Panc1 (cell line): ENCODE results near the gene AVEN. TPM values are rescaled to one million over a fixed set of nuclear protein-coding genes. Genes with fewer than 3 reads are reported as not detected.

Experiments used
- ATAC-seq: fragments of 200-7000 bp; cut with Tn5 transposase; 2 replicates; pipeline ENCODE4 v1.9.1; 2020; ENCODE audit warnings: mild to moderate bottlenecking, moderate library complexity
- BruUV-seq: library from RNA; stranded (reverse); fragments of 400-500 nt; replicated peaks from 2 replicates; lab custom pipeline; 2021; lab: Mats Ljungman, UMichigan
- CTCF ChIA-PET: fragments of 300-600 bp; sonication (Branson Sonifier 250); formaldehyde crosslinking; loops from one replicate; lab custom pipeline; 2022; ENCODE audit warnings: antibody characterized with exemption; lab: Charles Lee
- POLR2A ChIA-PET: fragments of 300-600 bp; sonication (Branson Sonifier 250); formaldehyde crosslinking; loops from one replicate; lab custom pipeline; 2022; ENCODE audit warnings: antibody characterized with exemption; lab: Charles Lee
- DNase-seq: peaks from one replicate; pipeline ENCODE4 v3.0.0-alpha.2; 2010; ENCODE audit warnings: low read depth, low spot score
- H3K27ac ChIP-seq: 2 replicates; pipeline ENCODE4 v1.5.1; 2011; ENCODE audit warnings: mild to moderate bottlenecking, low read length, inconsistent platforms
- H3K27me3 ChIP-seq: fragments of 200-500 bp; sonication (Bioruptor generic); 2 replicates; pipeline ENCODE4 v1.6.0; 2014; ENCODE audit warnings: low read length, inconsistent platforms; ENCODE audit not compliant: control insufficient read depth, insufficient read depth
- H3K36me3 ChIP-seq: fragments of 200-500 bp; sonication (Bioruptor generic); 2 replicates; pipeline ENCODE4 v1.5.1; 2014; ENCODE audit warnings: inconsistent platforms, mild to moderate bottlenecking, low read length, moderate library complexity; ENCODE audit not compliant: control insufficient read depth, insufficient read depth
- H3K4me1 ChIP-seq: 2 replicates; pipeline ENCODE4 v1.5.1; 2011; ENCODE audit warnings: inconsistent platforms, mild to moderate bottlenecking, low read length, moderate library complexity; ENCODE audit not compliant: control insufficient read depth, insufficient read depth
- H3K4me3 ChIP-seq, 2 experiments: 2 replicates each; pipeline ENCODE4 v1.5.1; 2011 to 2012; ENCODE audit warnings: low read depth in 2 of 2, low read length in 2 of 2, mild to moderate bottlenecking in 2 of 2, inconsistent platforms in 1 of 2, moderate library complexity in 1 of 2
- H3K9me3 ChIP-seq: fragments of 200-500 bp; sonication (Bioruptor generic); 2 replicates; pipeline ENCODE4 v1.5.1; 2014; ENCODE audit warnings: low read depth, mild to moderate bottlenecking, inconsistent platforms, low read length, moderate library complexity; ENCODE audit not compliant: control insufficient read depth, insufficient read depth
- CTCF ChIP-seq: fragments of 450-650 bp; IDR thresholded peaks from 2 replicates; pipeline ENCODE4 v1.5.1; 2017; ENCODE audit warnings: mild to moderate bottlenecking
- POLR2AphosphoS5 ChIP-seq: IDR thresholded peaks from 2 replicates; pipeline ENCODE4 v1.6.1; 2012; ENCODE audit warnings: mild to moderate bottlenecking, low read depth, low read length, moderate library complexity
- REST ChIP-seq, 2 experiments: IDR thresholded peaks; 2 replicates each; pipeline ENCODE4 v1.6.1; 2011 to 2012; ENCODE audit warnings: low read depth in 2 of 2, control low read depth in 1 of 2, low read length in 1 of 2, mild to moderate bottlenecking in 1 of 2, moderate library complexity in 1 of 2; ENCODE audit not compliant: insufficient read depth in 1 of 2
- SIN3A ChIP-seq: IDR thresholded peaks from 2 replicates; pipeline ENCODE4 v1.6.1; 2012; ENCODE audit warnings: low read depth, mild to moderate bottlenecking, low read length, moderate library complexity, borderline replicate concordance; ENCODE audit not compliant: insufficient read depth
- TCF7L2 ChIP-seq: IDR thresholded peaks from 2 replicates; pipeline ENCODE4 v1.6.1; 2011; ENCODE audit warnings: mild to moderate bottlenecking, low read depth, low read length, inconsistent platforms
- in situ Hi-C: cut with HindIII; loops from 2 replicates; pipeline ENCODE4 v1.10.0; 2016; ENCODE audit warnings: low sequenced_read_pairs, low pct_unique_long_range_greater_than_20kb
- intact Hi-C: fragments of 100-400 bp; cut with micrococcal nuclease; formaldehyde crosslinking; loops from one replicate; pipeline ENCODE4 v1.10.0; 2022; ENCODE audit not compliant: unreplicated experiment
- total RNA-seq: library from RNA; stranded (reverse); gene quantifications from one replicate; pipeline ENCODE4 v1.2.1, GENCODE V29; 2021; ENCODE audit not compliant: unreplicated experiment

Gene AVEN
- total RNA-seq, 1 experiment from 2014 or later = 18.4 TPM

GRCh38 chr15:34084086-34084485 lies 45.1 kb upstream of the AVEN start:
- ChIA-PET CTCF (no interaction called here), POLR2A (no interaction called here)
- Histone ChIP-seq H3K9me3 (no peaks in the 10 kb centered on the region), H3K4me1 (no peaks in the 10 kb centered on the region), H3K27ac (no peak overlapping the region), H3K36me3 (no peaks in the 10 kb centered on the region), H3K27me3 (no peaks in the 10 kb centered on the region), H3K4me3 (no peak overlapping the region)
- DNase-seq (no peak), ATAC-seq (no peak)
- intact Hi-C loops (no loop called here), in situ Hi-C loops (no loop called here)
- no peak for TF ChIP-seq TCF7L2
- no peak for TF ChIP-seq CTCF
- no peak for TF ChIP-seq SIN3A
- no peak for TF ChIP-seq REST (IDR thresholded peaks at IDR 0.05; ENCODE audit: insufficient read depth in 1 of 2, low read depth in 2 of 2, low read length in 1 of 2)
- TF ChIP-seq POLR2AphosphoS5 = no peak
- no TSS peak for BruUV-seq

GRCh38 chr15:34079904-34080303 lies 40.9 kb upstream of the AVEN start:
- intact Hi-C loops = no loop called here
- no TSS peak for BruUV-seq

More at GRCh38 chr15:34079904-34080303, 40.9 kb upstream of the AVEN start:
- ChIA-PET POLR2A (no interaction called here), CTCF (no interaction called here)
- Histone ChIP-seq H3K27me3 (no peaks in the 10 kb centered on the region), H3K36me3 (no peaks in the 10 kb centered on the region), H3K9me3 (no peaks in the 10 kb centered on the region), H3K27ac (no peak overlapping the region), H3K4me1 (no peaks in the 10 kb centered on the region), H3K4me3 (no peak overlapping the region)
- no peak for TF ChIP-seq TCF7L2
- TF ChIP-seq SIN3A = no peak
- no peak for TF ChIP-seq CTCF
- TF ChIP-seq REST (IDR thresholded peaks at IDR 0.05; ENCODE audit: insufficient read depth in 1 of 2, low read depth in 2 of 2, low read length in 1 of 2) = no peak
- no peak for TF ChIP-seq POLR2AphosphoS5
- in situ Hi-C loops = no loop called here
- ATAC-seq = no peak
- no peak for DNase-seq
